Mesothelial cell of epicardium (in vitro differentiated cells): Measurements from ENCODE around the gene PPIP5K1. TPM values are rescaled to one million over a fixed set of nuclear protein-coding genes. Genes with fewer than 3 reads are reported as not detected.

ENCODE experiments used
- DNase-seq, 2 experiments: peaks; one replicate each; pipeline ENCODE4 v3.0.0; 2021; ENCODE audit warnings: low spot score in 2 of 2; ENCODE audit not compliant: unreplicated experiment in 2 of 2
- H3K27ac Mint-ChIP-seq: 2 replicates; pipeline ENCODE4 v1.8.0; 2021; ENCODE audit warnings: mixed read lengths
- H3K27me3 Mint-ChIP-seq: 2 replicates; pipeline ENCODE4 v1.8.0; 2021; ENCODE audit warnings: low read depth, mixed read lengths
- H3K36me3 Mint-ChIP-seq: 2 replicates; pipeline ENCODE4 v1.8.0; 2021; ENCODE audit warnings: mixed read lengths
- H3K4me1 Mint-ChIP-seq: 2 replicates; pipeline ENCODE4 v1.8.0; 2021; ENCODE audit warnings: mixed read lengths
- H3K4me3 Mint-ChIP-seq: 2 replicates; pipeline ENCODE4 v1.8.0; 2021; ENCODE audit warnings: mild to moderate bottlenecking, moderate library complexity, mixed read lengths
- H3K9me3 Mint-ChIP-seq: 2 replicates; pipeline ENCODE4 v1.8.0; 2021; ENCODE audit warnings: mixed read lengths
- total RNA-seq: library from RNA; stranded (reverse); gene quantifications from 3 replicates; pipeline ENCODE4 v1.2.1, GENCODE V29; 2021
- TF ChIP-seq, protein P1 (sequence below): fragments of 200-600 bp; sonication (generic); IDR thresholded peaks from one replicate; pipeline ENCODE4 v1.5.0; 2021; ENCODE audit warnings: antibody characterized with exemption; ENCODE audit not compliant: unreplicated experiment

PPIP5K1 gene
- total RNA-seq, 1 donor from 2014 or later: 56.0 TPM

DNA sequence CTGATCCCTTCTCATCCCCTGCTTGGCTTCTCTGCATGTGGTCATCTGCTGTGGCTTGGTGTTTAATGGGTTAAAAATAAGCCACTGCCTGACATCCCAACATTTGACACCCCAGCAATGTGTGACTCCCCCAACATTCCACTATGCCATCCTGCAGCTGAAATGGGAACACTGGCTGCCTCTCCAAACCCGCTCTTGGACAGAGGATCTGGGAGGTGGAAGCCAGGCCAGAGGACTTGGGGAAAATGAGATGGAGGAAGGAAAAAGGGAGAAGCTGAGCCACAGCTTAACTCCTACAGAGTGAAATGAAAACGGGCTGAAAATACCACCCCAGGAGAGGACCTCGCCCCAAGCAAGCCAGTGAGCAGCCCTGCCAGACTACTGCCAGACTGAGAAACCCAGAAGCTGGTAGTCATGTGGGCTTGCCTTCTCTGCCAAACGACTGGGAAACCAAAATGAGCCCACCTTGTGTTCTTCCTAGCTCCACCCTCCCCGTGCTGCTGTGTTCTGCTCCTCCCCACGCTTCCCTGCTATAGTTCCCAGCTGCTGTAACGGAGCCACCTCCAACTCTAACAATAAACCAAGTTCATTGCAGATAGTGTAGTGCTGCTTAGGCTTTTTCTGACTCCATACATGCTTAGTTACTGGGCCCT lies 58.9 kb downstream of the PPIP5K1 start:
- TF ChIP-seq, protein P1, sequence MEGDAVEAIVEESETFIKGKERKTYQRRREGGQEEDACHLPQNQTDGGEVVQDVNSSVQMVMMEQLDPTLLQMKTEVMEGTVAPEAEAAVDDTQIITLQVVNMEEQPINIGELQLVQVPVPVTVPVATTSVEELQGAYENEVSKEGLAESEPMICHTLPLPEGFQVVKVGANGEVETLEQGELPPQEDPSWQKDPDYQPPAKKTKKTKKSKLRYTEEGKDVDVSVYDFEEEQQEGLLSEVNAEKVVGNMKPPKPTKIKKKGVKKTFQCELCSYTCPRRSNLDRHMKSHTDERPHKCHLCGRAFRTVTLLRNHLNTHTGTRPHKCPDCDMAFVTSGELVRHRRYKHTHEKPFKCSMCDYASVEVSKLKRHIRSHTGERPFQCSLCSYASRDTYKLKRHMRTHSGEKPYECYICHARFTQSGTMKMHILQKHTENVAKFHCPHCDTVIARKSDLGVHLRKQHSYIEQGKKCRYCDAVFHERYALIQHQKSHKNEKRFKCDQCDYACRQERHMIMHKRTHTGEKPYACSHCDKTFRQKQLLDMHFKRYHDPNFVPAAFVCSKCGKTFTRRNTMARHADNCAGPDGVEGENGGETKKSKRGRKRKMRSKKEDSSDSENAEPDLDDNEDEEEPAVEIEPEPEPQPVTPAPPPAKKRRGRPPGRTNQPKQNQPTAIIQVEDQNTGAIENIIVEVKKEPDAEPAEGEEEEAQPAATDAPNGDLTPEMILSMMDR: no peak
- Mint-ChIP-seq H3K27me3 (no peaks in the 10 kb centered on the region), H3K9me3 (no peaks in the 10 kb centered on the region), H3K4me3 (no peak overlapping the region), H3K27ac (peak overlapping the region; percentile 60), H3K36me3 (peaks cover 15% of the 10 kb centered on the region), H3K4me1 (peaks cover 10% of the 10 kb centered on the region)
- no peak for DNase-seq

GRCh38 chr15:43529587-43530345 lies 60.2 kb downstream of the PPIP5K1 start:
- TF ChIP-seq, protein P1: no peak
- DNase-seq: no peak
- Mint-ChIP-seq H3K27ac (no peak overlapping the region), H3K27me3 (no peaks in the 10 kb centered on the region), H3K9me3 (peaks cover 8% of the 10 kb centered on the region), H3K4me3 (no peak overlapping the region), H3K4me1 (peaks cover 10% of the 10 kb centered on the region), H3K36me3 (peaks cover 21% of the 10 kb centered on the region)

GRCh38 chr15:43529141-43529540 lies 60.9 kb downstream of the PPIP5K1 start:
- peaks cover 10% of the 10 kb centered on the region for H3K4me1 Mint-ChIP-seq
- no peak overlapping the region for H3K4me3 Mint-ChIP-seq
- TF ChIP-seq, protein P1: no peak
- peaks cover 24% of the 10 kb centered on the region for H3K36me3 Mint-ChIP-seq
- DNase-seq: no peak
- H3K27ac Mint-ChIP-seq: no peak overlapping the region
- no peaks in the 10 kb centered on the region for H3K27me3 Mint-ChIP-seq
- H3K9me3 Mint-ChIP-seq: peaks cover 8% of the 10 kb centered on the region

DNA sequence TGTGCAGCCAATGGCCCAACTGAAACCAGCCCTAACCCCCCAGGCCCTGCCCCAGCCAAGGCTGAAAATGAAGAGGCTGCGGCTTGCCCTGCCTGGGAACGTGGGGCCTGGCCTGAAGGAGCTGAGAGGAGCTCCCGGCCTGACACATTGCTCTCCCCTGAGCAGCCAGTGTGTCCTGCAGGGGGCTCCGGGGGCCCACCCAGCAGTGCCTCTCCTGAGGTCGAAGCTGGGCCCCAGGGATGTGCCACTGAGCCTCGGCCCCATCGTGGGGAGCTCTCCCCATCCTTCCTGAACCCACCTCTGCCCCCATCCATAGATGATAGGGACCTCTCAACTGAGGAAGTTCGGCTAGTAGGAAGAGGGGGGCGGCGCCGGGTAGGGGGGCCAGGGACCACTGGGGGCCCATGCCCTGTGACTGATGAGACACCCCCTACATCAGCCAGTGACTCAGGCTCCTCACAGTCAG lies 61.4 kb downstream of the PPIP5K1 start:
- Mint-ChIP-seq H3K4me1 (peaks cover 10% of the 10 kb centered on the region), H3K9me3 (peaks cover 8% of the 10 kb centered on the region), H3K27me3 (no peaks in the 10 kb centered on the region), H3K36me3 (peaks cover 26% of the 10 kb centered on the region), H3K4me3 (no peak overlapping the region), H3K27ac (no peak overlapping the region)
- TF ChIP-seq, protein P1: no peak
- DNase-seq: no peak

GRCh38 chr15:43527802-43528541 lies 62.0 kb downstream of the PPIP5K1 start:
- Mint-ChIP-seq H3K4me1 (peaks cover 10% of the 10 kb centered on the region), H3K4me3 (no peak overlapping the region), H3K36me3 (peaks cover 30% of the 10 kb centered on the region), H3K27ac (no peak overlapping the region), H3K9me3 (peaks cover 8% of the 10 kb centered on the region), H3K27me3 (no peaks in the 10 kb centered on the region)
- TF ChIP-seq, protein P1: no peak
- no peak for DNase-seq
